Activated naive CD8-positive, alpha-beta T cell (primary cell): ENCODE measurements around the gene RNF212.

Experiments used
- H3K27ac Mint-ChIP-seq: one replicate; pipeline ENCODE4 v1.8.0; 2021; ENCODE audit warnings: mixed read lengths
- H3K27me3 Mint-ChIP-seq: one replicate; pipeline ENCODE4 v1.8.0; 2021; ENCODE audit warnings: mixed read lengths
- H3K36me3 Mint-ChIP-seq: one replicate; pipeline ENCODE4 v1.8.0; 2021; ENCODE audit warnings: mixed read lengths
- H3K4me1 Mint-ChIP-seq: one replicate; pipeline ENCODE4 v1.8.0; 2021; ENCODE audit warnings: low read depth, mixed read lengths
- H3K4me3 Mint-ChIP-seq: one replicate; pipeline ENCODE4 v1.8.0; 2021; ENCODE audit warnings: mild to moderate bottlenecking, mixed read lengths
- H3K9me3 Mint-ChIP-seq: one replicate; pipeline ENCODE4 v1.8.0; 2021; ENCODE audit warnings: low read depth, mixed read lengths

RNF212 gene

DNA sequence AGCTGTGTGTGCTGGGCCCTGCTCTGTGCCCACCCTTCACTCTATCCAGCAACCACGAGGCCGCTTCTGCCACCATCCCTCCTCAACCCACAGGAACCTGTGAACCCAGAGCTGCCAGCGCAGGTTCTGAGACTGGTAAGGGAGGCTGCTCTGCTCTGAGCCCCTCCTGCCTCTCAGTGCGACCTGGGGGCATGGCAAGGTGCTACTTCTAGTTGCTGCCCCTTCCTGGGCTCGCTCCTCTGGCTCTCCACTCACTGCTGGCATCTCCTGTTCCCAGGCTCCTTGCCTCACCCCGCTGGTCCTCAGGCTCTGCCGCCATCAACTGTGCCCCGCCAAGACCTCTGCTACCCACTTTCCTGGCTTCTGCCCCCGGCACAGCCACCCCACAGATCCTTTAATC lies 39.3 kb downstream of the RNF212 start:
- H3K27ac Mint-ChIP-seq: no peak overlapping the region
- H3K9me3 Mint-ChIP-seq: no peaks in the 10 kb centered on the region
- H3K36me3 Mint-ChIP-seq: no peaks in the 10 kb centered on the region
- H3K4me3 Mint-ChIP-seq: no peak overlapping the region
- H3K27me3 Mint-ChIP-seq: peaks cover 2% of the 10 kb centered on the region
- H3K4me1 Mint-ChIP-seq: peaks cover 15% of the 10 kb centered on the region

DNA sequence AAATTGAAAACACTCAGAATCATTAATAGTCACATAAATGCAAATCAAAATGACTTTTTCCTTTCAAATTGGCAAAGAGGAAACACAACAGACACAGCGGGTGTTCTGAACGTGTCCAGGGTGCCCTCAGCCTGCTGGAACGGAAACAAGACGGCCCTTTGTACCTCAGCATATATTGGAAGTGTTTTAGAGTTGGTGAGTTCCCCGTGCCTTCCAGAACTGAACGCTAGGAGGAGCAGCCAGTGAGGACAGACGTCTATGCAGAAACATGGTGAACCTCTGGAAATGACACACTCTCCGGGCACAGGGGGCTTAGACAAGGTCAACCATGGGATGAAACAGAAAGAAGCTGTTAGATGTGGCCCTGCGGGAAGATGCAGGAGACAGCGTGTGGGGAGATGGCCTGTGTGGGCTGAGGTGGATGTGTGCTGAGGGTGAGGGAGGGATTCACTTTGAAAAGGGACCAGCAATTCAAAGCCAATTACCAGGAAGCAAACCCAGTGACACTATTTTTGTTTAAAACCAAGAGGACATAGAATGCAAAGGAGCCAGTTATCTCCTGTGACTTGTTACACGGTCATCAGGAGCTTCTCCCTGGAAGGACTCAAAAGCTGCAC lies 40.4 kb downstream of the RNF212 start:
- H3K36me3 Mint-ChIP-seq: no peaks in the 10 kb centered on the region
- H3K27ac Mint-ChIP-seq: no peak overlapping the region
- H3K4me1 Mint-ChIP-seq: peaks cover 15% of the 10 kb centered on the region
- H3K27me3 Mint-ChIP-seq: peaks cover 5% of the 10 kb centered on the region
- H3K9me3 Mint-ChIP-seq: no peaks in the 10 kb centered on the region
- H3K4me3 Mint-ChIP-seq: no peak overlapping the region

DNA sequence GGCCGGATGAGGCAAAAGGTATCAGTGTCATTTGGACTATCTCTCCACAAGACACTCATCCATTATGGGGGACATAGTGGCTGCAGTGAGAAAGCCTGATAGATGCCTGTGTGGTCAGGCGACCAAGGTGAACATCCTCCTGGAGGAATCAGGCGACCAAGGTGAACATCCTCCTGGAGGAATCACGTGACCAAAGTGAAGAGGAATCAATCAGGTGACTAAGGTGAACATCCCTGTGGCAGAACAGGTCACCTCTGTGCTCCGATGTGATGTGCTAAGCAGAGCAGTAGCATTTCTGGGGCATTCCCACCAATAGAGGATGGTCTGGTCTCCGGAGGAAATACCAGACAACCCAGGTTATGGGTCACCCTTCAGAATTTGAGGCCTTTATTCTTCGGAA lies 44.0 kb downstream of the RNF212 start:
- H3K27ac Mint-ChIP-seq: no peak overlapping the region
- H3K36me3 Mint-ChIP-seq: no peaks in the 10 kb centered on the region
- H3K9me3 Mint-ChIP-seq: peaks cover 3% of the 10 kb centered on the region
- peaks cover 10% of the 10 kb centered on the region for H3K27me3 Mint-ChIP-seq
- H3K4me1 Mint-ChIP-seq: peaks cover 15% of the 10 kb centered on the region
- H3K4me3 Mint-ChIP-seq: no peak overlapping the region

DNA sequence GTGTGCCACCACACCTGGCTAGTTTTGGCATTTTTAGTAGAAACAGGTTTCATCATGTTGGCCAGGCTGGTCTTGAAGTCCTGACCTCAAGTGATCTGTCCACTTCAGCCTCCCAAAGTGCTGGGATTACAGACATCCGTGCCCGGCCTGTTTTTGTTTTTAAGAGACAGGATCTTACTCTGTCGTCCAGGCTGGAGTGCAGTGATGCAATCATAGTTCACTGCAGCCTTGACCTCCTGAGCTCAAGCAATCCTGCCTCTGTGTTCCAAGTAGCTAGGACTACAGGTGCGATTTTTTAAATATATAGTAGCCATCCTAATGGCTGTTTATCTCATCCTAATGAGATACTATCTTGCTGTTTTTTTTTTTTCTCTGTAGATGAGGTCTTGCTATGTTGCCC lies 47.6 kb downstream of the RNF212 start:
- no peak overlapping the region for H3K27ac Mint-ChIP-seq
- H3K9me3 Mint-ChIP-seq: peaks cover 20% of the 10 kb centered on the region
- peaks cover 4% of the 10 kb centered on the region for H3K4me1 Mint-ChIP-seq
- peaks cover 17% of the 10 kb centered on the region for H3K27me3 Mint-ChIP-seq
- H3K36me3 Mint-ChIP-seq: peaks cover 2% of the 10 kb centered on the region
- no peak overlapping the region for H3K4me3 Mint-ChIP-seq

DNA sequence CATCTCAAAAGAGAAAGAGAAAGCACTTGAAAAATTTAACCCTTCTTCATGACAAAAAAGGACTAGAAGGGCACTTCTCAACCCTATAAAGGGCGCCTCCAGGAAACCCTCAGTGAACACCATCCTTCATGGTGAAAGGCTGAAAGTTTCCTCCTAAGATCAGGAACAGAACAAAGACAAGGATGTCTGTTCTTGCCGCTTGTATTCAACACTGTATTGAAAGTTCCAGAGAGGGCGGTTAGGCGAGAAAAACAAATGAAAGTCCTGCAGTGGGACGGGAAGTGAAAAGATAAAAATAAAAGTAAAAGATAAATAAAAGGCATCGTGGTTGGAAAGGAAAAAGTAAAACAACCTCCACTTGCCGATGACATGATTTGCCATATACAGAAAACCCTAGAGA lies 50.9 kb downstream of the RNF212 start:
- H3K27me3 Mint-ChIP-seq: peaks cover 12% of the 10 kb centered on the region
- no peak overlapping the region for H3K4me3 Mint-ChIP-seq
- H3K4me1 Mint-ChIP-seq: peaks cover 4% of the 10 kb centered on the region
- no peak overlapping the region for H3K27ac Mint-ChIP-seq
- H3K9me3 Mint-ChIP-seq: peaks cover 20% of the 10 kb centered on the region
- peaks cover 2% of the 10 kb centered on the region for H3K36me3 Mint-ChIP-seq

DNA sequence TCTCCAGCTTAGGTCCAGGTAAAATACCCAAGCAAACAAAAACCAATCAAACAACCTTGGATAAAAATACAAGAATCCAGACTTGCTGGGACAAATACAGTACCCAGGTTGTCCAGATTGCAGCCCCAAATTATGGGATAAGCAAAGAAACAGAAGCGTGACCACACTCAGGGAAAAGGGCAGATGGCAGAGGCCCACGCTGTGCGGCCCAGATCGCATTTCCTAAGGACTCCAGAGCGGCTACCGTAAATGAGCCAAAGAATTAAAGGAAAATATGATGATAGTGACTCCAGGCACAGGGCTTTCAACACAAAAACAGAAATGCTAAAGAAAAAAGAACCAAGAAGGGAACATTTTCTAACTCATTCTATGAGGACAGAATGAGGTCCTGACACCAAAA lies 51.6 kb downstream of the RNF212 start:
- peaks cover 2% of the 10 kb centered on the region for H3K36me3 Mint-ChIP-seq
- H3K9me3 Mint-ChIP-seq: peaks cover 20% of the 10 kb centered on the region
- H3K27me3 Mint-ChIP-seq: peaks cover 11% of the 10 kb centered on the region
- no peak overlapping the region for H3K27ac Mint-ChIP-seq
- H3K4me3 Mint-ChIP-seq: no peak overlapping the region
- peaks cover 4% of the 10 kb centered on the region for H3K4me1 Mint-ChIP-seq

GRCh38 chr4:1061056-1061700 lies 52.2 kb downstream of the RNF212 start:
- no peak overlapping the region for H3K4me3 Mint-ChIP-seq
- peaks cover 7% of the 10 kb centered on the region for H3K4me1 Mint-ChIP-seq
- no peak overlapping the region for H3K27ac Mint-ChIP-seq
- H3K36me3 Mint-ChIP-seq: peaks cover 2% of the 10 kb centered on the region
- H3K27me3 Mint-ChIP-seq: peaks cover 11% of the 10 kb centered on the region
- peaks cover 20% of the 10 kb centered on the region for H3K9me3 Mint-ChIP-seq

DNA sequence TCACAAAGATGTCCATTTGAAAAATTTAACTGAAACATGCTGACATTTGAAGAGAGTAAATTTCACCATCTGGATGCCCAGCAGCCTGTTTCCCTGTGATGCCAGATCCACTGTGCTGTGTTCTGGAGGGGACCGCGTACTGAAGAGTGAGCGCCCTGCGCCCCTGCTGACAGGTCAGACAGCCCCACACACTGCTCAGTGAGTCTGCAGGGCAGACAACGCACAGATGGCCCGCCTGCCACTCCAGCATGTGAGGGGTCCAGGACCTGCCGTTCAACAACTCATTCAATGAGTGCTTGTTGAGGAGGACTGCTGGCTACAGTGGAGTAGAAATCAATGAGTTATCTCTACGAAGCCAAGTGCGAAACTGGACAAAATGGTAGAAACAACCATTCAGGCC lies 52.7 kb downstream of the RNF212 start:
- Mint-ChIP-seq H3K27ac (no peak overlapping the region), H3K4me3 (no peak overlapping the region), H3K4me1 (peaks cover 13% of the 10 kb centered on the region), H3K36me3 (peaks cover 2% of the 10 kb centered on the region), H3K9me3 (peaks cover 20% of the 10 kb centered on the region), H3K27me3 (peaks cover 11% of the 10 kb centered on the region)

DNA sequence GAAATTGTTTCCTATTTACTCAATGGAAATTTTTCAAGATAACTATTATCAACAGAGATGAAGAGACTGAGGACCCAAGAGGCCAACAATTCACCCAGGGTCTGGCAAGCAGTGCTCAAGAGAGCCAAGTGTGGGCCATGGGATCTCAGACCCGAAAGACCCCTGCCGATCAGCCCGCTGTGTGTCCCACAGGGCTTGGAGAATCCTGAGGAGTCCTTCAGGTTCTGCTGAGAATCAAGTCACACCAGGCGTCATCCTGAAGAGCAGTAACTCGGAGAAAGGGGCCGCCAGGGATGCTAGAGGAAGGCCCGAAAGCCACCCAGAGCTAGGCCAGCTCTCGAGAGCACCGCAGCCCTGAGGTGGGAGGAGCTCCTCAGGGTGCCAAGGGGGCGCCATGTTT lies 53.2 kb downstream of the RNF212 start:
- peaks cover 20% of the 10 kb centered on the region for H3K9me3 Mint-ChIP-seq
- H3K27ac Mint-ChIP-seq: no peak overlapping the region
- peaks cover 11% of the 10 kb centered on the region for H3K27me3 Mint-ChIP-seq
- peaks cover 15% of the 10 kb centered on the region for H3K4me1 Mint-ChIP-seq
- H3K36me3 Mint-ChIP-seq: peaks cover 2% of the 10 kb centered on the region
- no peak overlapping the region for H3K4me3 Mint-ChIP-seq

DNA sequence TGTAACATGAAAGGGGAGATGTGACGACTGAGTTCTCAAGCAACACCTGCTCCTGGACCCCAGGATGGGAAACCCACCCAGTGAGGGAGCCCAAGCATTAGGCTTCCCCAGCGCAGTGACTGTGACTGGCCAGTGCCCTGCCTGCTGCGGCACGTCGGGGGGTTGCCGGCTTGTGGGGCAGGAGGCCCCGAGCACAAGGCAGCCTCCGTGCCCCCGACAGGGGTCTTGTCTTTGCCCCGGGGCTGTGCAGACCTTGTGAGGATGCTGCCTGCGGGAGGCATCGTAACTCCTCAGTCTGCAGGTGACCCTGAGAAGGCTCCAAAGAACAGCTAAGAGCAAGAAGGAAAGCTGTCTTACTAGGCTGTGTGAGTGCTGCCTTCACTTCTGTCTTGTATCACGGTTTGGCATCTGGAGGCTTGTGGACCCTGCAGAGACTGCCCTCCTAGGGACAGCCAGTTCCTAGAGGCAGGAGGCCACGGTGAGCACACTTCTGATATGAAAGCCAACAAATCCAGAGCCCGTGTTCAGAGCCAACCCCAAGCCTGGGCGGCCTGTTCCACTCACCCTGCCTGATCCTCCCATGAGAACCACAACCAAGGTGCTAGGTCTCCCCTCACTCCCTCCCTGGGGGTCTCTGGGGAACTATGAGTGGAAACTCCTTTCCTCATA lies 54.2 kb downstream of the RNF212 start:
- peaks cover 16% of the 10 kb centered on the region for H3K9me3 Mint-ChIP-seq
- no peak overlapping the region for H3K4me3 Mint-ChIP-seq
- peaks cover 7% of the 10 kb centered on the region for H3K27me3 Mint-ChIP-seq
- no peak overlapping the region for H3K27ac Mint-ChIP-seq
- peaks cover 2% of the 10 kb centered on the region for H3K36me3 Mint-ChIP-seq
- peaks cover 15% of the 10 kb centered on the region for H3K4me1 Mint-ChIP-seq

DNA sequence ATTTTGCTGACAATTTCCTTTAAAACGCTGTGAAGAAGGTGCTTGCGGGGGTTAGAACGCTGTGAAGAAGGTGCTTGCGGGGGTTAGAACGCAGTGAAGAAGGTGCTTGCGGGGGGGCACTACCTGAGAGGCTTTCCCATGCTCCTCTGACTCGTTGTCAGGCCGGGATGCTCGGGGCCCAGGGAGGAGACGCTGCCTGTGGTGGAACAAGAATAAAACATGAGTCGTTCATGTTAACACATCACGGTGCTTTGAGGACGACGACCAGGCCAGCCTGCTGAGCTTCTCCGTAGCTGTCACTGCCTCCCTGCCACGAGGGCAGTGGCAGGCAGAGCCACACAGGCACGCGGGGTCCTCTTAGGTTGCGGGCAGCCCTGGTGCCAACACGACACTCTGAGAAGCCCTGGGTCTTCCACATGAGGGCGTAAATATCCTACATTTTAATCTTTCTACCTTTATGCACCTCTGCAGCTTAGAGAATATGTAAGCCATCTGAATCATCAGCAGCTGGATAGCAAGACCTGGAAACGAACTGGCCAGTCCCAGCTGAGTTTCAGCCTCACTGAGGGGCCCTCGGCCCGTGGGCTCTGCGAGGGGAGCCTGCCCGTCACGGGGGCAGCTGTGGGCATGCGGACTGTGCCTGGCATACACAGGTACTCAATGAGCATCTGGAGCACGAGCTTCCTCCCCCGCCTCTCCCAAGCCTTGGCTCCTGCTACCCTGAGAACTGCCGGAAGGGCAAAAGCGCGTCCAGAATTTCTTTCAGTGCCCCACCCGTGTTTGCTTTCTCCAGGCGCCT lies 55.0 kb downstream of the RNF212 start:
- Mint-ChIP-seq H3K4me3 (no peak overlapping the region), H3K4me1 (peaks cover 15% of the 10 kb centered on the region), H3K27ac (no peak overlapping the region), H3K9me3 (peaks cover 12% of the 10 kb centered on the region), H3K27me3 (peaks cover 3% of the 10 kb centered on the region), H3K36me3 (peaks cover 2% of the 10 kb centered on the region)

DNA sequence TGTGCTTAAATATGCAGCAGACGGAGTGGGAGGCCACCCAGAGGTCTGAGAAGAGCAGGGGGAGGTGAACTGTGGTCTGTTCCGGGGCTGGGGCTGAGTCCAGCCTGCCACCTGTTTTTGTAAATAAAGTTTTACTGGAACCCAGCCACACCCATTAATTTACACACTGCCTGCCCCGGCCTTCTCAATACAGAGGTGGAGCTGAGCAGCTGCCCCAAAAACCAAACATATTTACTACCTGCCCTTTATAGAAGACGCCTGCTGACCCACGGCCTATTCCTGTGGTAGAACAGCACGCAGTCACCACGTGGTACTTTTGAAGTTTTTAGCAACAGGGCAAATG lies 56.0 kb downstream of the RNF212 start:
- Mint-ChIP-seq H3K27ac (no peak overlapping the region), H3K9me3 (peaks cover 6% of the 10 kb centered on the region), H3K36me3 (no peaks in the 10 kb centered on the region), H3K4me1 (peaks cover 12% of the 10 kb centered on the region), H3K4me3 (no peak overlapping the region), H3K27me3 (peaks cover 1% of the 10 kb centered on the region)

DNA sequence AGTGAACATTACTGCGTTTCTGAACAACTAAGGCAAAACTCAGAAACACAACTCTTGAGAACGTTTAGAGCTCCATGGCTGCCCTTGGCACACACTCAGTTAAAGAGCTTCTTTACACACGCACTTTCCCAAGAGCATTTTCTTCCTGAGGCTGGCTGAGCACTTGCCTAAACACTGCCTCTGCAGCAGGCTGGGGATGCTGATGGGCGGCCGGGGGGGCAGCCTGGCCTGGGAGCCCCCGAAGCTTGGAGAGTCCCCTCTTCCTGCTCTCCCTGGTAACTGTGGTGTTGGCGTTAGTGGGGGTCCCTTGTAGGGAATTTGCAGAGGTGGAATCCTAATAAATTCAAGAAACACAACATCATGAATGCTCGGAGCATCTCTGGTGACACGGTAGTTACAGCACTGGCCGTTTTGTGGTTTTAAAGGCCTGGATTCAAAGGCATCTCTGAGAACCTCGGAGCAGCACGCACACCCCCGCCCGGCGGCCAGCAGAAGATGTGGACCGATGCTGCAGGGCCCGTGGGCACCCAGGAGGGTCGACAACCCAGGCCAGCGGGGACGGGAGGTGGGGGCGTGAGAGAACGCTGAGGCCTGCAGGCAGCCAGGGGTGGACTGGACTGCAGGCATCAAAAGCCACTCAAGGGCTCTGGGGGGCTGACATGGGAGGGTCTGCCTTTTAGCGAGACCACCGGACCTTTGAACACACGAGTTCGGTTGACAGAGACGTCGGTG lies 56.5 kb downstream of the RNF212 start:
- H3K9me3 Mint-ChIP-seq: peaks cover under 1% of the 10 kb centered on the region
- no peak overlapping the region for H3K4me3 Mint-ChIP-seq
- peaks cover 10% of the 10 kb centered on the region for H3K4me1 Mint-ChIP-seq
- peak overlapping the region; percentile 82 for H3K27ac Mint-ChIP-seq
- H3K36me3 Mint-ChIP-seq: no peaks in the 10 kb centered on the region
- peaks cover under 1% of the 10 kb centered on the region for H3K27me3 Mint-ChIP-seq

- Mint-ChIP-seq H3K4me3 (peak overlapping the region; percentile 71), H3K27ac (peak overlapping the region; percentile 82), H3K36me3 (no peaks in the 10 kb centered on the region), H3K4me1 (peaks cover 10% of the 10 kb centered on the region), H3K9me3 (no peaks in the 10 kb centered on the region), H3K27me3 (peaks cover 1% of the 10 kb centered on the region)
Measured at GRCh38 chr4:1055721-1056590, 57.4 kb downstream of the RNF212 start.
